Renal cortex interstitium (tissue), 11 donors: ENCODE results near the gene TXLNA. TPM values are rescaled to one million over a fixed set of nuclear protein-coding genes. Genes with fewer than 3 reads are reported as not detected.

ENCODE experiments used
- DNase-seq, 11 donors: peaks; one replicate each; pipeline ENCODE4 v3.0.0-alpha.2; 2013; ENCODE audit warnings: low read depth in 9 of 11, low spot score in 4 of 11; ENCODE audit errors: extremely low read depth in 1 of 11
- polyA plus RNA-seq, 3 donors: library from polyadenylated mRNA; unstranded; fragments of 120-200 nt; gene quantifications; one replicate each; pipeline ENCODE4 v1.2.1, GENCODE V29; 2013; ENCODE audit not compliant: insufficient read length in 3 of 3

TXLNA gene
- polyA plus RNA-seq, 3 donors, result 44.4 to 50.6 (median 45.5) TPM

- DNase-seq, result no peak
These were observed 20.2 kb downstream of the TXLNA start for GRCh38 chr1:32199717-32200072.

GRCh38 chr1:32200226-32201010 lies 20.9 kb downstream of the TXLNA start, which contains the start of gene CCDC28B:
Gene CCDC28B (plus strand): TSS chr1:32200595. CDS start chr1:32201936, 1,341 bp downstream.
- DNase-seq, result peak in 1 of 11 donors; percentile 53

GRCh38 chr1:32201011-32201855 lies 21.8 kb downstream of the TXLNA start:
- peak in 1 of 11 donors; percentile 56 for DNase-seq

- no peak for DNase-seq
These were observed 25.5 kb downstream of the TXLNA start for GRCh38 chr1:32204943-32205361.

GRCh38 chr1:32205401-32206370 lies 26.2 kb downstream of the TXLNA start, which contains the start of gene IQCC:
Gene IQCC (plus strand): TSS chr1:32205671. CDS start chr1:32205682, 11 bp downstream.
- DNase-seq, result peak in 10 of 11 donors; percentile 76 to 92 (median 86)

GRCh38 chr1:32208469-32208868 lies 29.0 kb downstream of the TXLNA start:
- no peak for DNase-seq

- no peak for DNase-seq
These were observed 29.4 kb downstream of the TXLNA start, which contains the start of gene DCDC2B for GRCh38 chr1:32208891-32209328. Gene DCDC2B (plus strand): TSS chr1:32209089. CDS start chr1:32209094, 5 bp downstream.

GRCh38 chr1:32215629-32216480 lies 36.4 kb downstream of the TXLNA start:
- peak in 1 of 11 donors; percentile 36 for DNase-seq

- no peak for DNase-seq
These were observed 37.1 kb downstream of the TXLNA start for GRCh38 chr1:32216566-32216965.

- DNase-seq, result no peak
These were observed 39.5 kb downstream of the TXLNA start for GRCh38 chr1:32219022-32219421.

- peak in 1 of 11 donors; percentile 31 for DNase-seq
These were observed 41.5 kb downstream of the TXLNA start for GRCh38 chr1:32220746-32221580.

GRCh38 chr1:32221581-32221979 lies 42.1 kb downstream of the TXLNA start:
- no peak for DNase-seq

- DNase-seq, result peak in 9 of 11 donors; percentile 86 to 95 (median 92)
These were observed 42.7 kb downstream of the TXLNA start, which contains the start of the genes EIF3I and TMEM234 for GRCh38 chr1:32221980-32222755. Gene EIF3I (plus strand): TSS chr1:32222407. CDS start chr1:32222442, 35 bp downstream. Gene TMEM234 (minus strand): TSS chr1:32222353. CDS start chr1:32222322, 31 bp downstream.

GRCh38 chr1:32223683-32224082 lies 44.2 kb downstream of the TXLNA start:
- DNase-seq, result no peak

GRCh38 chr1:32224285-32224684 lies 44.8 kb downstream of the TXLNA start:
- no peak for DNase-seq

GRCh38 chr1:32228771-32229170 lies 49.3 kb downstream of the TXLNA start:
- DNase-seq, result no peak
